Activated naive CD4-positive, alpha-beta T cell (primary cell): ENCODE measurements around the gene DCST2.

Source experiments
- DNase-seq, 4 experiments: peaks; one replicate each; lab custom pipeline; 2025; lab: John Stamatoyannopoulos, UW

DCST2 gene

GRCh38 chr1:155069551-155070157, 36.1 kb upstream of the DCST2 start:
- no peak for DNase-seq

- no peak for DNase-seq
These were observed 35.0 kb upstream of the DCST2 start for GRCh38 chr1:155068599-155068998.

GRCh38 chr1:155066777-155067176, 33.2 kb upstream of the DCST2 start:
- DNase-seq, result no peak

DNA sequence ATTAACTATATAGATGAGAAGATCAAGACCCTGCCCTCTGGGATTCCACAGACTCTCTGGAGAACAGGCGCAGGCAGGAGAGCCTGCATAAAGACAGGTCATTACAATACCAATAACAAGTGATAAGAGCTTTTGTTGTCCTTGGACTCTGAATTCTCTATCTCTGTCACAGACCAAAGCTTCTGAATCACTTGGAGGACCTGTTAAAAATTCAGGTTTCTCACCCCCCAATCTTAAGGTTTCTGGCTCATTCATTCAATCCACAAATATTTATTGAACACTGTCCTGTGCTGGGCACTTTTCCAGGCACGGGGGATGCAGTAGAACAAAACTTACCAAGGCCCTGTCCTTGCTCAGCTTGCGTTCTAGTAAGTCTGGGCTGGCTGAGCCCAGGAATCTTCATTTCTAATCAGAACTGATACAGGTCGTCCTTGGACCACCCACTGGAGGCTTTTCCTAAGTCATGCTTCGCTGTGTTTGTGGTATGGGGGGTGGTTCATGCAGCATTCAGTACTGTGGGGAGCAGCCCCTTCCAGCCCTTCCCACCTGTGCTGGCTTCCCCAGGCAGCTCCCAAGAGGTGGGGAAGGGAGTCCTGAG, 31.4 kb upstream of the DCST2 start:
- no peak for DNase-seq

DNA sequence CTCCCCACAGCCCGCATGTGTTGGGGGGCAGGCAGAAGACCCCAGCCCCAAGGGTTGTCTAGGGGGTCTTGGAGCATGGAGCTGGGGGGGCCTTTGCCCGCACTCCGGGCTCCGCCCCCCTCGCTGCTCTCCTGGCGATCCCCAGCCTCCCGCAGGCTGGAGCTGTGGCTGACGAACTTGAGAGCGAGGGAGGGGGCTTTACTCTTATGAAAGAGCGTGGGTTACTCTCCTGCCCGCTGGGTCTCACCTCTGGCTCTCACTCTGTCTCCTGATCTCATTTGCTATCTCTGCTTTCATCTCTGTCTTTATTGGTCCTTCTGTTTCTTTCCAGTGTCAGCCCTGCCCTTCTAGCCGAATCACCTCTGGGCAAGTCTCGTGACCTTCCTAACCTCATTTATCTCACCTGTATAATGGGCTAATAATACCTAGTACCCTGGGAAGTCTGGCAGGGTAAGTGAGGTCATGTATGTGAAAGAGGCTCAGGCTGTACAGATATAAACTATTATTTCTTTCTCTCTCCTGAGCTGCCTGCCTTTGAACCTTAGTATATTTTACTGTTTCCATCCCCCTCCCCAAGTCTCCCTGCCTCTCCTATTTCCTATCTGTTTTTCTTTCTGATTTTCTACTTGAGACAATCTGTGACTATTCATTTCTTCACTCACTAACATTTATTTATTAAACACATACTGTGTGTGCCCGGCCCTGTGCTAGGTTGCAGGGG, 30.7 kb upstream of the DCST2 start:
- no peak for DNase-seq

- DNase-seq, result peak; percentile 41 to 79 (median 60)
These were observed 30.0 kb upstream of the DCST2 start, which contains the start of gene EFNA4 for GRCh38 chr1:155063550-155064110. Gene EFNA4 (plus strand): TSS chr1:155063740. CDS start chr1:155063824, 84 bp downstream.

DNA sequence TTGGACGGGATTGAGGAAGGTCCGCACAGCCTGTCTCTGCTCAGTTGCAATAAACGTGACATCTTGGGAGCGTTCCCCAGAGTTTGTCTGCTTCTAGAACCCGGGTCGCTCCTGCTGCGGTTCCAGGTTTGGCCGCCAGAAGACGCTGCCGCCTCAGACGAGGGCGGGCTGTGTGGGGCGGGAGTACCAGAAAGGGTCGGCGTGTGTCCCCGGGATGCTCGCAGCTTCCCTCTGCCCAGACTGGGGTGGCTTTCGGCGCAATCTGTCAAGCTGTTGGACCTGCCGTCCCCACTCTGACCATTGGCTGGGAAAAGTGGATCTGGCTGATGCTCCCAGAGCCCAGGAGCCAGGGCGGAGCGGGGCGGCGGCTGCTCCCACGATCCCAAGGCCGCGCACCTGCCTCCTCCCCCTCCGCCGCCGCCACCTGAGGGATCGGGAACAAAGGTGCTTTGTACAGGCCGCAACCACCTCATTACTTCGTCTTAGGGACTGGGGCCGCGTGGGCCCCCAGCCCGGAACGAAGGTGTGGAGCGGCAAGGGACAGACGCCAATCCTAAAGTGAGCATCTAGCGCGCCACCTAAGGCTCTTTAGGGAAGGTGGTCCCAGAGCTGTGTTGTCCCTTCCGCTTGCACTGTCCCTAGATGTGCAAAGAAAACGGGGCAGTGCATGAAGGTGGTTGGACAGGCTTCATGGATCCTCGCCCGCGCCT, 29.3 kb upstream of the DCST2 start:
- peak; percentile 32 to 72 (median 50) for DNase-seq

DNA sequence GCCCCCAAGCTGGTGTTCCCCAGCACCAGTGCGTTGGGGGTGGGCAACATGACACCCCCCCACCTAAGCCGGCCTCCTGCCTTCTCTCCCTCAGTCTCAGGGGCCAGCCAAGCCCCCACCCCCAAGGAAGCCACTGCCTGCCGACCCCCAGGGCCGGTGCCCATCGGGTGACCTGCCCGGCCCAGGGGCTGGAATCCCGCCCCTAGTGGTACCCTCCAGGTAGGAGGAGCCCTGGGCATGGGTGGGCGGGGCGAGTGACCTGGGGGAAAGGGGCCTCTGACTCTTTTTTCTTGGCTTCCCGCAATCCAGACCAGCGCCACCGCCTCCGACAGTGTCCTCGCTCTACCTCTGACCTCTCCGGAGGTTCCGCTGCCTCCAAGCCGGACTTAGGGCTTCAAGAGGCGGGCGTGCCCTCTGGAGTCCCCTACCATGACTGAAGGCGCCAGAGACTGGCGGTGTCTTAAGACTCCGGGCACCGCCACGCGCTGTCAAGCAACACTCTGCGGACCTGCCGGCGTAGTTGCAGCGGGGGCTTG, 28.6 kb upstream of the DCST2 start:
- DNase-seq, result no peak

GRCh38 chr1:155061381-155062150, 28.0 kb upstream of the DCST2 start:
- peak; percentile 81 to 97 (median 95) for DNase-seq

- DNase-seq, result no peak
These were observed 27.2 kb upstream of the DCST2 start for GRCh38 chr1:155060736-155061135.

DNA sequence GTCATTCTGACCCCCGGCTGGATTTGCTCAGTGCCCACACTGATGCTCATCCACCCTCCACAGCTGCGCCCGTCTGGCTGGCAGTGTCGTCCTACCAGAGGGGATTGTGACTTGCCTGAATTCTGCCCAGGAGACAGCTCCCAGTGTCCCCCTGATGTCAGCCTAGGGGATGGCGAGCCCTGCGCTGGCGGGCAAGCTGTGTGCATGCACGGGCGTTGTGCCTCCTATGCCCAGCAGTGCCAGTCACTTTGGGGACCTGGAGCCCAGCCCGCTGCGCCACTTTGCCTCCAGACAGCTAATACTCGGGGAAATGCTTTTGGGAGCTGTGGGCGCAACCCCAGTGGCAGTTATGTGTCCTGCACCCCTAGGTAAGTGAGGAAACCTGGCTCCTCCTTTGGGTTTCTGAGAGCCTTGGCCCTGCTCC, 24.2 kb upstream of the DCST2 start:
- DNase-seq, result no peak

GRCh38 chr1:155057104-155057503, 23.5 kb upstream of the DCST2 start:
- DNase-seq, result no peak

DNA sequence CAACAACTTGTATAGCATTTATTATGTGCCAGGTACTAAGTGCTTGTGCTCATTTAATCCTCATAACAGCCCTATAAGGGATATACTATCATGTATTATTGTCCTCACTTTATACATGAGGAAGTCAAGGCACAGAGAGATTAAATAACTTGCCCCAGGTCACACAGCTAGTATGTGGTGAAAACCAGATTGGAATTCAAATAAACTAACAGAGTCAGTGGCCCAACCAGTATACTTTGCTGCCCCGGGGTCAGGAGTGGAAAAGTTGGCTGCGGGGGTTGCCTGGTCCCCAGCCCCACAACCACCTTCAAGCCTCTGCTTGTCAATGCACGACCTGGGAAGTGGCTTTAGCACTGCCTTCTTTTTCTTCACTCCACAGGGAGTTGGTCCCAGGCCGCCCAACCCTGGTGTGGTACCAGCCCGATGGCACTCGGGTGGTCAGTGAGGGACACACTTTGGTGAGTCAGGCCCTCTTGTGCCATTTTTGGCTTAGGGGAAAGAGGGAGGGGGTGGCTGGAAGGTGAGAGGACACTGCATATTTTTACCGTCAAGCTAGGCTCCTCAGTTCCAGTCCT, 20.0 kb upstream of the DCST2 start:
- no peak for DNase-seq

DNA sequence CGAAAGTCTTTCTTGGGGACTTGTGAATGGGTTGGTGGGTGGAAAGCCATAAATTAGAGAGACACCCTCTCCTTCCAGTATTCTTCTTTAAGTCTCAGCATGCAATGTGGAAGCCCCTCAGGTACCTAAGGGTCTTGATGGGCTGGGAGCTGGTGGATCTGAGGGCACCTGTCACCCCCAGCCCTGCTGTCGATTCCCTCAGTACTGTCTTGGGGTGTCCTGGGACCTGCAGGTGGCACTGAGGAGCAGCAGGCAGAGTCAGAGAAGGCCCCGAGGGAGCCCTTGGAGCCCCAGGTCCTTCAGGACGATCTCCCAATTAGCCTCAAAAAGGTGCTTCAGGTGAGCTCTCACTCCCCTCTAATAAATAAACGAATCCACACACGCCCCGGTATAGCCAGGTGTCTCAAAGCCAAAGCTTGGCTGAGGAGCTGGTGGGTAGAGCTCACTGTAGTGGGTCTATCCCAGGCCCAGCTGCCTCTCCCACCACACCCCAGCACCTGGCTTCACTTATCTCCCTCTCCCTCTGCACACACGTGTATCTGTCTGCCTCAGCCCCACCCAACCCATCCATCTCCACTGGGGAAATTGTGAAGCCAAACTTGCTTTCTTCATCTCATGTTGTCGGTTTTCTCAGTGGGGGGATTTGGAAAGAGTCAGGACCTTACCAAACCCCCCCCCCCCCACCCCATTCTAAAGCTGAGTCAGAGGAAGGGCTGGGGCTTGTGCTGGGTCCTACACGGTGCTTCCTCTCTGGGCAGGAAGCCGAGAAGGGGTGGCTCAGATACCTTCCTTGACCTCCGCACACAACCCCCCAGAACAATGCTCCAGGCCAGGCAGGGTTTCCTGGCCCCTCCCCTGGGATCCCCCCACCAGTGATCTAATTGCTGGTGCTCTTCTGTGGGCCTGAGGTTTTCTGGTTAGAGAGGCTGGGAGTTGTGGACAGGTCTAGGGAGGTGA, 19.1 kb upstream of the DCST2 start:
- DNase-seq, result no peak

DNA sequence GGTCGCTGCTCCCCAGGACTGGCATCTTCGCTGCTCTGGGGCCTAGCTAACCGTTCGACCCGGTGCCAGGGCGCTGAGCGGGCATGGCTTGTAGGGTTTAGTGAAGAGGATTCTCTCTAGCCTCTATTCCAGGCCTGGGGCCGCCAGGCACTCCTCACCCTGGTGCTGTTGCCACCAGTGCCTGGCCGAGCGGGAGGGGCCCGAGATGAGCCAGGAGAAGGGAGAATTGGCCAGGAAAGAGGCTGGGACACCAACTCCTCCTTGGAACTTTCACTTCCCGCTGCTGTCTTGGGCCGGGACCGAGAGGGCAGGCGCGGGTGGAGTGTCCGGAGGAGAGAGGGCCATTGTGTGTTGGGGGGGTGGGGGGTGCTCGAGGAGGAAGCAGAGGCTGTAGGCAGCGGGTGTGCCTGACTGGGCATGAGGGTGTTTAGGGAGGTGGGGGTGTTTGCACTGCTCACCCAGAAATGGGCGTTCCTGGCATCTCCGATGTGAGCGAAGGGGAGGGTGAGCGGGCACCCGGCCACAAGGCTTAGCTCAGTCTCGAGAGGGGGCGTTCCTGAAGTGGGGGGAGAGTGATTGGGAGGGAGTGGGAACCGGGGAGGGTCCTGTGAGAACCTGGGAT, 18.3 kb upstream of the DCST2 start:
- DNase-seq, result peak in 3 of 4 experiments; percentile 8 to 40 (median 18)

GRCh38 chr1:155051342-155051776, 17.8 kb upstream of the DCST2 start:
- no peak for DNase-seq

- DNase-seq, result peak; percentile 44 to 75 (median 60)
These were observed 17.2 kb upstream of the DCST2 start, which contains the start of gene ADAM15 for GRCh38 chr1:155050560-155051341. Gene ADAM15 (plus strand): TSS chr1:155051316. CDS start chr1:155051387, 71 bp downstream.
